WTC11 (cell line): ENCODE data around the gene GNAS.

ENCODE experiments used
- CREM ChIP-seq: sonication (generic); formaldehyde crosslinking; IDR thresholded peaks from 2 replicates; pipeline ENCODE4 v1.8.1; 2022; ENCODE audit warnings: mild to moderate bottlenecking, missing genetic modification reagents, moderate library complexity
- FOXP1 ChIP-seq: sonication (generic); formaldehyde crosslinking; IDR thresholded peaks from 2 replicates; pipeline ENCODE4 v1.8.0; 2022; ENCODE audit warnings: missing genetic modification reagents, mild to moderate bottlenecking, moderate library complexity, borderline replicate concordance
- SP1 ChIP-seq: sonication (generic); formaldehyde crosslinking; conservative IDR thresholded peaks from 2 replicates; pipeline ENCODE4 v1.8.1; 2022; ENCODE audit warnings: missing genetic modification reagents
- ZBTB21 ChIP-seq: sonication (generic); formaldehyde crosslinking; IDR thresholded peaks from 2 replicates; pipeline ENCODE4 v1.8.1; 2023; ENCODE audit warnings: mild to moderate bottlenecking, missing genetic modification reagents, borderline replicate concordance
- ZNF416 ChIP-seq: fragments of 250-450 bp; sonication (Bioruptor Pico); IDR thresholded peaks from 2 replicates; pipeline ENCODE4 v1.9.0; 2021; ENCODE audit warnings: mild to moderate bottlenecking, inconsistent platforms
- TF ChIP-seq, protein P1 (sequence below): sonication (generic); formaldehyde crosslinking; IDR thresholded peaks from 2 replicates; pipeline ENCODE4 v1.8.0; 2022; ENCODE audit warnings: mild to moderate bottlenecking, missing genetic modification reagents
- TF ChIP-seq, protein P2 (sequence below): fragments of 200-600 bp; IDR thresholded peaks from 2 replicates; pipeline ENCODE4 v1.8.0; 2022; ENCODE audit warnings: antibody characterized with exemption
- TF ChIP-seq, protein P3 (sequence below): sonication (generic); formaldehyde crosslinking; IDR thresholded peaks from 2 replicates; pipeline ENCODE4 v1.8.0; 2022; ENCODE audit warnings: mild to moderate bottlenecking, missing genetic modification reagents
- TF ChIP-seq, protein P4 (sequence below): sonication (generic); formaldehyde crosslinking; conservative IDR thresholded peaks from 2 replicates; pipeline ENCODE4 v1.8.1; 2022; ENCODE audit warnings: mild to moderate bottlenecking, missing genetic modification reagents
- TF ChIP-seq, protein P5 (sequence below): fragments of 250-450 bp; sonication (Bioruptor Pico); IDR thresholded peaks from 2 replicates; pipeline ENCODE4 v1.9.0; 2021; ENCODE audit warnings: mild to moderate bottlenecking
- TF ChIP-seq, protein P6 (sequence below): sonication (generic); formaldehyde crosslinking; IDR thresholded peaks from 2 replicates; pipeline ENCODE4 v1.8.0; 2023; ENCODE audit warnings: mild to moderate bottlenecking, missing genetic modification reagents

DNA sequence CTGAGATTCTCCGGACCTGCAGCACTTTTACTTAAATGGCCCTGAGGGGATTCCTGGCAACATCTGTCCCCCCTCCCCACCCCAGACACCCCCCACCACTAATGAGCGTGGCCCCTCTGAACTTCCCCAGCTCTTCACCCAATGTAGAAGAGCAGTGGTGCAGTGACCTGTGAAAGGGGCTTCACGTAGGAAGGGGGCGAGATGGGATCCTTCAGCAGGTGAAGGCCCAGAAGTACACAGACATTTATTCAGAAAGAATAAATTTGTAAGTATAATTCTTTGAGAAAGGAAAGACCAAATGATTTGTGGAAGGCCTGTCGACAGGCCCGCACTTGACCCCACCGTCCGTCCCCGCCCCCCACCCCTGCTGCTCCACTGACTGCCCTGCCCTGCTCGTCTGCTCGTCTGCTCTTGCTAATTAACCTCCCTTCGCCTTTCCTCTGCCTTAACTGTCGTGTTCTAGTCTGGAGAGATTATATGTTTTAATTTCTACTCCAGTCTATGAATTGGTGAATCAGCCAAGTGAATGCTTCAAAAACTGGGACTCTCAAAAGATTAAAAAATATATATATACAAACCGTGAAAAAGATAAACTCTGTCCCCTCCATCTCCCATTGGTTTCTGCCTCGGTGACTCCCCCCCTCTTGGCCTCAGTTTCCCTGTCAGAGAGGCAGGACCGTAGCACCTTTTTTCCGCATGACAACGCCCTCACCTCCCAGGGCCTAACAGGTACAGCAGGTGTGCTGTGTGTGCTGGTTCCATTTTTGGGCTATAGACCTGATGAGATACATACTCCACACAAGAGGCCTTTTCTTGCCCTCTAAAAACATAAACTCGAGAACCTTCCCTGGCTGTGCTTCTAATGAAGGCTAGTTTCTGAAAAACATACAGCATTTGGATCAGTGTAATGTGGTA lies 49.2 kb downstream of the GNAS start:
- TF ChIP-seq, protein P1, sequence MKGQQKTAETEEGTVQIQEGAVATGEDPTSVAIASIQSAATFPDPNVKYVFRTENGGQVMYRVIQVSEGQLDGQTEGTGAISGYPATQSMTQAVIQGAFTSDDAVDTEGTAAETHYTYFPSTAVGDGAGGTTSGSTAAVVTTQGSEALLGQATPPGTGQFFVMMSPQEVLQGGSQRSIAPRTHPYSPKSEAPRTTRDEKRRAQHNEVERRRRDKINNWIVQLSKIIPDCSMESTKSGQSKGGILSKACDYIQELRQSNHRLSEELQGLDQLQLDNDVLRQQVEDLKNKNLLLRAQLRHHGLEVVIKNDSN (CRISPR knock-in tag) = no peak
- no peak for TF ChIP-seq ZBTB21
- TF ChIP-seq, protein P2, sequence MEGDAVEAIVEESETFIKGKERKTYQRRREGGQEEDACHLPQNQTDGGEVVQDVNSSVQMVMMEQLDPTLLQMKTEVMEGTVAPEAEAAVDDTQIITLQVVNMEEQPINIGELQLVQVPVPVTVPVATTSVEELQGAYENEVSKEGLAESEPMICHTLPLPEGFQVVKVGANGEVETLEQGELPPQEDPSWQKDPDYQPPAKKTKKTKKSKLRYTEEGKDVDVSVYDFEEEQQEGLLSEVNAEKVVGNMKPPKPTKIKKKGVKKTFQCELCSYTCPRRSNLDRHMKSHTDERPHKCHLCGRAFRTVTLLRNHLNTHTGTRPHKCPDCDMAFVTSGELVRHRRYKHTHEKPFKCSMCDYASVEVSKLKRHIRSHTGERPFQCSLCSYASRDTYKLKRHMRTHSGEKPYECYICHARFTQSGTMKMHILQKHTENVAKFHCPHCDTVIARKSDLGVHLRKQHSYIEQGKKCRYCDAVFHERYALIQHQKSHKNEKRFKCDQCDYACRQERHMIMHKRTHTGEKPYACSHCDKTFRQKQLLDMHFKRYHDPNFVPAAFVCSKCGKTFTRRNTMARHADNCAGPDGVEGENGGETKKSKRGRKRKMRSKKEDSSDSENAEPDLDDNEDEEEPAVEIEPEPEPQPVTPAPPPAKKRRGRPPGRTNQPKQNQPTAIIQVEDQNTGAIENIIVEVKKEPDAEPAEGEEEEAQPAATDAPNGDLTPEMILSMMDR = no peak
- TF ChIP-seq, protein P3, sequence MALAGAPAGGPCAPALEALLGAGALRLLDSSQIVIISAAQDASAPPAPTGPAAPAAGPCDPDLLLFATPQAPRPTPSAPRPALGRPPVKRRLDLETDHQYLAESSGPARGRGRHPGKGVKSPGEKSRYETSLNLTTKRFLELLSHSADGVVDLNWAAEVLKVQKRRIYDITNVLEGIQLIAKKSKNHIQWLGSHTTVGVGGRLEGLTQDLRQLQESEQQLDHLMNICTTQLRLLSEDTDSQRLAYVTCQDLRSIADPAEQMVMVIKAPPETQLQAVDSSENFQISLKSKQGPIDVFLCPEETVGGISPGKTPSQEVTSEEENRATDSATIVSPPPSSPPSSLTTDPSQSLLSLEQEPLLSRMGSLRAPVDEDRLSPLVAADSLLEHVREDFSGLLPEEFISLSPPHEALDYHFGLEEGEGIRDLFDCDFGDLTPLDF (CRISPR knock-in tag) = no peak
- TF ChIP-seq FOXP1 (CRISPR knock-in tag) = no peak
- TF ChIP-seq SP1 (CRISPR knock-in tag) = no peak
- no peak for TF ChIP-seq CREM (CRISPR knock-in tag)
- TF ChIP-seq, protein P4, sequence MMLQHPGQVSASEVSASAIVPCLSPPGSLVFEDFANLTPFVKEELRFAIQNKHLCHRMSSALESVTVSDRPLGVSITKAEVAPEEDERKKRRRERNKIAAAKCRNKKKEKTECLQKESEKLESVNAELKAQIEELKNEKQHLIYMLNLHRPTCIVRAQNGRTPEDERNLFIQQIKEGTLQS = no peak
- TF ChIP-seq, protein P5, sequence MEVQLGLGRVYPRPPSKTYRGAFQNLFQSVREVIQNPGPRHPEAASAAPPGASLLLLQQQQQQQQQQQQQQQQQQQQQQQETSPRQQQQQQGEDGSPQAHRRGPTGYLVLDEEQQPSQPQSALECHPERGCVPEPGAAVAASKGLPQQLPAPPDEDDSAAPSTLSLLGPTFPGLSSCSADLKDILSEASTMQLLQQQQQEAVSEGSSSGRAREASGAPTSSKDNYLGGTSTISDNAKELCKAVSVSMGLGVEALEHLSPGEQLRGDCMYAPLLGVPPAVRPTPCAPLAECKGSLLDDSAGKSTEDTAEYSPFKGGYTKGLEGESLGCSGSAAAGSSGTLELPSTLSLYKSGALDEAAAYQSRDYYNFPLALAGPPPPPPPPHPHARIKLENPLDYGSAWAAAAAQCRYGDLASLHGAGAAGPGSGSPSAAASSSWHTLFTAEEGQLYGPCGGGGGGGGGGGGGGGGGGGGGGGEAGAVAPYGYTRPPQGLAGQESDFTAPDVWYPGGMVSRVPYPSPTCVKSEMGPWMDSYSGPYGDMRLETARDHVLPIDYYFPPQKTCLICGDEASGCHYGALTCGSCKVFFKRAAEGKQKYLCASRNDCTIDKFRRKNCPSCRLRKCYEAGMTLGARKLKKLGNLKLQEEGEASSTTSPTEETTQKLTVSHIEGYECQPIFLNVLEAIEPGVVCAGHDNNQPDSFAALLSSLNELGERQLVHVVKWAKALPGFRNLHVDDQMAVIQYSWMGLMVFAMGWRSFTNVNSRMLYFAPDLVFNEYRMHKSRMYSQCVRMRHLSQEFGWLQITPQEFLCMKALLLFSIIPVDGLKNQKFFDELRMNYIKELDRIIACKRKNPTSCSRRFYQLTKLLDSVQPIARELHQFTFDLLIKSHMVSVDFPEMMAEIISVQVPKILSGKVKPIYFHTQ (CRISPR knock-in tag) = no peak
- TF ChIP-seq, protein P6, sequence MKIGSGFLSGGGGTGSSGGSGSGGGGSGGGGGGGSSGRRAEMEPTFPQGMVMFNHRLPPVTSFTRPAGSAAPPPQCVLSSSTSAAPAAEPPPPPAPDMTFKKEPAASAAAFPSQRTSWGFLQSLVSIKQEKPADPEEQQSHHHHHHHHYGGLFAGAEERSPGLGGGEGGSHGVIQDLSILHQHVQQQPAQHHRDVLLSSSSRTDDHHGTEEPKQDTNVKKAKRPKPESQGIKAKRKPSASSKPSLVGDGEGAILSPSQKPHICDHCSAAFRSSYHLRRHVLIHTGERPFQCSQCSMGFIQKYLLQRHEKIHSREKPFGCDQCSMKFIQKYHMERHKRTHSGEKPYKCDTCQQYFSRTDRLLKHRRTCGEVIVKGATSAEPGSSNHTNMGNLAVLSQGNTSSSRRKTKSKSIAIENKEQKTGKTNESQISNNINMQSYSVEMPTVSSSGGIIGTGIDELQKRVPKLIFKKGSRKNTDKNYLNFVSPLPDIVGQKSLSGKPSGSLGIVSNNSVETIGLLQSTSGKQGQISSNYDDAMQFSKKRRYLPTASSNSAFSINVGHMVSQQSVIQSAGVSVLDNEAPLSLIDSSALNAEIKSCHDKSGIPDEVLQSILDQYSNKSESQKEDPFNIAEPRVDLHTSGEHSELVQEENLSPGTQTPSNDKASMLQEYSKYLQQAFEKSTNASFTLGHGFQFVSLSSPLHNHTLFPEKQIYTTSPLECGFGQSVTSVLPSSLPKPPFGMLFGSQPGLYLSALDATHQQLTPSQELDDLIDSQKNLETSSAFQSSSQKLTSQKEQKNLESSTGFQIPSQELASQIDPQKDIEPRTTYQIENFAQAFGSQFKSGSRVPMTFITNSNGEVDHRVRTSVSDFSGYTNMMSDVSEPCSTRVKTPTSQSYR (CRISPR knock-in tag) = no peak
- TF ChIP-seq ZNF416 (CRISPR knock-in tag) = no peak
